ENCODE results near the gene IKBKG.
"Not testable (repeated sequence)": the region's sequence is repeated elsewhere in the genome, so short reads cannot be mapped to it uniquely, and the experiment has no call there.

The IKBKG gene

GRCh38 chrX:154547245-154548027 lies at the start of gene IKBKG:
Gene IKBKG (plus strand): TSS chrX:154547620. CDS start chrX:154552003, 4,383 bp downstream.
- DNase-seq: peak; percentile 88

DNA sequence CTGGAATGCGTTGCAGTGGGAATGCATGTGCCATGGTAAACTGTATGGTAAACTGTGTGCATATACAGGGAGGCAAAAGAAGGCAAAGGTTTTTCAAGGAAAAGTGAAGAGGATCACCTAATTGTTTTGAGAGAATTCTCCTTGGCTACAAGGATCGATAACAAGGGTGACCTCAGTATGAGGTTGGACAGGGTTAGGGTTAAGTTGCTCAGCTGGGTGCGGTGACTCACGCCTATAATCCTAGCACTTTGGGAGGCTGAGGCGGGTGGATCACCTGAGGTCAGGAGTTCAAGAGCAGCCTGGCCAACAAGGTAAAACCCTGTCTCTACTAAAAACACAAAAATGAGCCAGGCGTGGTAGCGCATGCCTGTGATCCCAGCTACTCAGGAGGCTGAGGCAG lies 46.0 kb upstream of the IKBKG start:
- not testable (repeated sequence) for DNase-seq

DNA sequence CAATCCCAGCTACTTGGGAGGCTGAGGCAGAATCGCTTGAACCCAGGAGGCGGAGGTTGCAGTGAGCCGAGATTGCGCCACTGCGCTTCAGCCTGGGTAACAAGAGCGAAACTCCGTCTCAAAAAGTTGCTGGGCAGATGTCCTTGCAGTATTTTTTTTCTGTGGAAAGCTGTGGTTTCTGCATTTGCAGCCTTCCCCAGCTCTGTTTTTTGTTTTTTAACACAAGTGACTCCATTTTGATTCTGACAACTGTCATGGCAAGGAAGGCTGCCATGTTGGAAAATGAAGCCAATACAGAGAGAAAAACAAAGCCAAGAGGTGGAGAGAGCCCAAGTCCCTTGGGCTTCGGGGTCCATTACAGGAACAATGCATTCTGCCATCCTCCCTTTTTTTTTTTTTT lies 45.3 kb upstream of the IKBKG start:
- DNase-seq: no peak

DNA sequence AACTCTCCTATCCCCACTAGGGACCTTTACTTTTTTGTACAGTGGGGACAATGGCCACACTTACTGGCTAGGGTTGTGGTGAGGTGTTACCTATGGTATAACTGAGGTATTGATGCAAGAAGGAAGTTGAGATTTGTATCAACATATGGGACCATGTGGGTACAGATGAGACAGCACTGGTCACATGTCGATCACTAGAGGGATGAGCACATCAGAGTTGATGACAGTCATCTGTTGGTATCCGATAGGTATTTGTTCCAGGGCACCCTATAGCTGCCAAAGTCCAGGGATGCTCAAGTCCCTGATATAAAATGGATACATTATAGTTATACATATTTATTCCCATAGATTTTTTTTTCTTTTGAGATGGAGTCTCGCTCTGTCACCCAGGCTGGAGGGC lies 44.4 kb upstream of the IKBKG start:
- DNase-seq: no peak

GRCh38 chrX:154505734-154506133 lies 41.7 kb upstream of the IKBKG start:
- no peak for DNase-seq

DNA sequence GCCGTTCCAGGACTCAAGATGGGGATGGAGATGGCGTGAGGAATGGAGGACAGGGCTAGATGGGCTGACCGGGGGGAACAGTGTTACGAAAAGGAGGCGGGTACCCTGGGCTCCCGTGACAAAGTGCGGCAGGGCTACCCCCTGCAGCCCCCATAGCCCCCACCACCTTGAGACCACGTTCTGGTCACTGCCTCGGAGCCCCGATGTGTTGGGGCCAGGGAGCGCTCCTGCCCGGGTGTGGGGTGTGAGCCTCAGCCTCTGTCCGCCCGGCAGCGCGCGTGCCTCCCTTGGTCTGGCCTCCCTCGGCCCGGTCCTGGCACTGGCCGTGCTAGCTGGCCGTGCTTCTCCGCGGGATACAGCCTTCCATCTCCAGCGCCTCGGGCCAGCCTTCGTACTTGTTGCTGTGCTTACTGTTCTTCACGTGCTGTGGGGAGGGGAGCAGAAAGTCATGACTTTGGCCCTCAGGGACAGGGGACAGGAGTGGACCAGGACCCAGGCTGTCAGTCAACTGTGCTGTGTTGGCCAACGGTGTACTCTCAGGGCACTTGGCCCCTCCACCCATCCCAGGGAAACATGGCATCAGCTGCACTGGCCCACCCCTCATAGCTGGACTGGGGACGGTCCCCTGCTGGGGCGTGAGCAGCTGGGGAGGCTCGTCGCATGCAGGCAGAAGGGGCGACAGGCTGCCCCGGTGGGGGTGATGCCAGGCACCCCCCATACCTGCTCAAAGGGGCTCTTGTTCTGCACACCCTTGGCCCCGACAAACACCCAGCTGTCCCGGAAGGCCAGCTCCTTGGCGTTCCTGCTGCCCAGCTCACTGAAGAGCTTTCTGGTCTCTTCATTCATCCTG lies 40.7 kb upstream of the IKBKG start:
- DNase-seq: no peak

DNA sequence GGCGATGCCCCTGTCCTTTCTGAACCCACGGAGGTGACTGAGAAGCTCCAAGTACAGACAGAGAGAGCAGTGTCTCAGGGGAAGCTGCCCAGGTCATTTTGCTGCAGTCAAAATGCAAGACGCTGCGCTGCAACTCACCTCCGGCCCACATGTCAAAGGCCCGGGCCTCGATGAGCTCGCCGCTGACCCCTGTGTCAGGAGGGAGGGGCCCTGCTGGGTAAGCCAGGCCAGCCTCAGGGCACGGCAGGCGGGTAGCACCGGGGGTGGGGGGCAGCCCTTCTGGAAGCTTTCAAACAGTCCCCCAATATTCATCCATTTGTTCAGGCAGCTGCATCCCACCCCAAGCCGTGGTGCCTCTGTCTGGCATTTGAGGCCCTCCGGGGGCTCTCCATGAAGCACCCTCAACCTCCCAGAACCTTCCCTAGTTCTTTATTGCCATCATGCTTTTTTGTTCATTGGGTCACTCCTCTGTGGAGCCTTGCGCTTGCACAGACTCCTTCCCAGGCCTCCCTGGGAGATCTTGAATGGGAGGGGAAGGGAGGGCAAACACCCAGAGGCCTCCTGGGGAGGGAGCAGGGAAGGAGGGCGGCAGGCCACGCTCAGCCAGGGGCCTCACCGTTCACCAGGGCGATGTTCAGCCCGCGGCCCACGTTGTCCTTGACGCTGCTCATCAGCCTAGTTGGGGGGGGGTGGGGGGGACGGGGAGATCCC lies 39.6 kb upstream of the IKBKG start:
- DNase-seq: no peak

DNA sequence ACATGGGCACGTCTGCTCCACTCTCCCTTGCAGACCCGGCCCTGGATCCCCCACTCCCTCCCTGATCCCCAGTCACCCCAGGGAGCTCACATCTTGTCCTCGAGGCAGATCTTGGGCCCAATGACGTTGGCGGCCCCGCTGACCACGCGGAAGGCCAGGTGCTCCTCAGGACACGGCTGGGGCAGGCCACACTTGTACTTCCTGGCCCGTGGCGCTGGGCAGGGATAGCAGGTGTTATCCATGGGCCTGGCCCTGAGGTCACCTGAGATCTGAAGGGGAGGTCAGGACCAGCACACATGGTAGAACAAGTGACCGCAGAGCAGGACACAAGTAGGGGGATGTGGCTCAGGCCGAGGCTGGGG lies 39.1 kb upstream of the IKBKG start:
- no peak for DNase-seq

DNA sequence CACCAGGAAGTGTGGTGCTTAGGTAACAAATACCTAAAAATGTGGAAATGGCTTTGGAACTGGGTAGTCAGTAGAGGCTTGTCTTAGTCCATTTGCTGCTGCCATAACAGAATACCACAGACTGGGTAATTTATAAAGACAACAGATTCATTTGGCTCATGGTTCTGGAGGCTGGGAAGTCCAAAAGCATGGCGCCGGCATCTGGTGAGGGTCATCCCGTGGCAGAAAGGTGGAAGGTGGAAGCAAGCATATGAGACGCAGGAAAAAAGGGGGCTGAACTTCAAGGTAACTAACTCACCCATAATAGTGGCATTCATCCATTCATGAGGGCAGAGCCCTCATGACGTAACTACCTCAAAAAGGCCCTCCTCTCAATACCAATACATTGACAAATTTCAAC lies 38.0 kb upstream of the IKBKG start:
- no peak for DNase-seq

DNA sequence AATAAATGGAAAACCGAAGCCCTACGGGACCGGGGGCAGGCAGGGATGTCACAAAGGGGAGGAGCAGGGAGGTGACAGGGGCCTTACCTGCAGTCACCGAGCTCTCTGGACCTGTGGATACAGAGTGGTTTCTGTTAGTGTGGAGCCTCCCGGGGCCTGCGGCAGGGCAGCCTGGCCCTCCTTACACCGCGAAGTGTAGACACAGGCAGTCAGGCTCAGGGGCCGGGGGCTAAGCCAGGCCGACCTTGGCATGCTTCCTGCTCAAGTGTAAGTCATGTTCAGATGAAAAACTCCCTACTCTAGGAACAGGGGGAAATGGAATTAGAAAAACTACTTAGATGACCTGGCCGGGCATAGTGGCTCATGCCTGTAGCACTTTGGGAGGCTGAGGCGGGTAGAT lies 35.7 kb upstream of the IKBKG start:
- DNase-seq: no peak

- no peak for DNase-seq
Measured at GRCh38 chrX:154512879-154513553, 34.4 kb upstream of the IKBKG start.

DNA sequence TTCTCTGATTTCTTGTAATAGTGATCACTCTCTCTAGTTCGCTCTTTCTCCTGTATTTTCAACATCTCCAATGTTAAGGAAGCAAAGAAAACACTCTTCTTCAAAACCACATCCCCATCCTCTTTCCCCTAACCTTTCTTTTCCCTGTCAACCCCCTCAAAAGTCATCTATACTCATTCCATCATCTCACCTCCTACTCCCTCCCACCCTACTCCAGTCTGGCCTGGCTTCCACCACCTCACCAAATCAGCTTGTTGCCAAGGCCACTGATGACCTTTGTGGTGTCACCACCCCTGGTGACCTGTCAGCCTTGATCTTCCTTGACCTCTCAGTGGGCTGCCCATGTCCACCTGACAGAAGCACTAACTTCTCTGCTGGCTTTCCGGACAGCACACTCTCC lies 33.7 kb upstream of the IKBKG start:
- DNase-seq: no peak

- no peak for DNase-seq
Measured at GRCh38 chrX:154515090-154515965, 32.1 kb upstream of the IKBKG start.

GRCh38 chrX:154515966-154516655 lies 31.3 kb upstream of the IKBKG start, which contains the start of gene FAM3A:
Gene FAM3A (minus strand): TSS chrX:154516232. CDS start chrX:154515772, 460 bp downstream.
- DNase-seq: peak; percentile 89

GRCh38 chrX:154516656-154517100 lies 30.7 kb upstream of the IKBKG start:
- DNase-seq: no peak

GRCh38 chrX:154517101-154517781 lies 30.2 kb upstream of the IKBKG start:
- DNase-seq: no peak

DNA sequence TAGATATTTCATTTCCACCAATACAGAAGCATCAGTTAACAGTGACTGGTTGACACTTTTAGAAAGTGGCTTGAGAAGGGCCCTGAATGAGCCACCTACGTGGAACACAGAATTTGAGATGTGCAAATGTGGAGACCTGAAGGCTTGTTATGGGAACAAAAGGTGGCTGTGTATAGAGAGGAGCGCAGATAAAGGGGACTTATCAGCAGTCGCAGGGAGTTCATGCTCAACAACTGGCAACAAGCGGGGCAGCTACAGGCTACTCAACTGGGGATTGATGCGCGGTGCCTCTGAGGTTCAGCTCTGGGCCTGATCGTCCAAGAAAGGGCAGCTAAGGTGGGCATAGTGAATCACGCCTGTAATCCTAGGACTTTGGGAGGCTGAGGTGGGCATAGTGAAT lies 28.0 kb upstream of the IKBKG start:
- no peak for DNase-seq

GRCh38 chrX:154525606-154526490 lies 21.6 kb upstream of the IKBKG start:
- no peak for DNase-seq

- DNase-seq: peak; percentile 62
Measured at GRCh38 chrX:154526901-154527675, 20.3 kb upstream of the IKBKG start.

All from NCI-H748 treated with DMSO at 0.1 percent for 48 hours (cell line).